SH-SY5Y (cell line): ENCODE measurements around the gene ABCA1.

Experiments used
- GATA2 ChIP-seq: IDR thresholded peaks from 2 replicates; pipeline ENCODE4 v1.6.1; 2011; ENCODE audit warnings: mild to moderate bottlenecking, low read depth, low read length
- GATA3 ChIP-seq: IDR thresholded peaks from 2 replicates; pipeline ENCODE4 v1.6.1; 2011; ENCODE audit warnings: low read depth, mild to moderate bottlenecking, low read length, moderate library complexity

DNA sequence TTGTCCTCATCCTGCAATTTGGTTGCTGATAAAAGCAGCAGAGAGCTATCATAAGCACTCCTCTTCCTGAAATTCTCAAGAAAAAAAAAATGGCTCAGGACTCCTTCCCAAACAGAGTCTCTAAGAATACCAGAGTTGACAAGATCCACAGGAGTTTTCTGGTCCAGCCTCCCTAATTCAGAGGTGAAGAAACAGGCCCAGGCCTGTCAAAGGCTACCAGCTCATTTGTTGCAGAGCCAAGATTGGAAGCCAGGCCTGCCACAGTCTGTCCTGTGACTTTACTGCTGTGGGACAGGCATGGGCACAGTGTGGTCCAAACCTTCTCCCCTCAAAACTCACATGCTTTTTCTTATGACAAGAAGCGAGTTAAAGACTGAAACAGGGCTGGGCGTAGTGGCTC, 122.5 kb downstream of the ABCA1 start:
- TF ChIP-seq GATA2 (no peak), GATA3 (no peak)
